ENCODE measurements around the gene USP33.

DNA sequence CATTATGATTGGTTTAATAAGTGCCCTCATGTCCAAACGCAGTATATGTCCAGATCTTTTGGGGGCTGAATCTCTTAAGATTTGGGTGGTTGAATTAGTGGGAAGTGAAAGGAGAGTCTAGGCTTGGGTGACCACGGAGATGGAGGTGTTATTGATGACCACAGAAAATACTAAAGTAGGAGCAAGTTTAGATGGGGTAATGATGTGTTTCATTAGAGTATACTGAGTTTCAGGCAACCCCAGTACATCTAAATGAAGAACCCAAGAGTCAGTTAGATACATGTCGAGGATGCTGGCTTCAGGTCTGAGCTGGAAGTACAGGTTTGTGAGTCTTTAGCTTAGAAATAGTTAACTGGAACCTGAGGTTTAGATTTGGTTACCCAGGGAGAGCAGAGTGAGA, 70.7 kb downstream of the USP33 start:
- TF ChIP-seq EZH2phosphoT487 (IDR thresholded peaks at IDR 0.05; ENCODE audit: insufficient read depth, low read depth) (no peak), EZH2 (IDR thresholded peaks at IDR 0.05; ENCODE audit: insufficient read depth, poor library complexity, severe bottlenecking) (no peak)
